HTERT RPE-1 (cell line): ENCODE data around the gene DAPP1.
"Not testable (repeated sequence)": the region's sequence is repeated elsewhere in the genome, so short reads cannot be mapped to it uniquely, and the experiment has no call there.

Source experiments
- in situ Hi-C: fragments of 300-500 bp; cut with MboI; formaldehyde crosslinking; loops from 4 replicates; pipeline ENCODE4 v1.14.3; 2020; ENCODE audit warnings: low sequenced_read_pairs

DAPP1 gene

DNA sequence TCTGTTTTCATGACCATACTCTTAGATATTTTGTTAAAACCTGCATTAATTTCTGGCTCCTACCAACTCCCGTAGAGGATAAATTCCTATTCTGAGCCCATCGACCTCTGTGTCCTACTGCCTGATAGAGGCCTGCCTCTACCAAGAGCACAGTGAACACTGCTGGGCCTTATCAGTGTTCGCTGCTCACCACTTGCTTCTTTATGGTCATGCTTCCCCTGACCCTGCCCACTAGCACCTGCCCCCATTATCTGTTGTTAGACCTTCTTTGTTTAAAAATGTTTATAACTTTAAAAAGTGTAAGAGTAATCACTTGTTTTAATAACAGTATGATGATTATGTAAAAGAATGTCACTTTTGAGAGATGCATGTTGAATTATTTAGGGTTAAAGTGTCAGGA is 6.1 kb downstream of the DAPP1 start:
- in situ Hi-C loops, result no loop called here

GRCh38 chr4:99824070-99824599 is 7.5 kb downstream of the DAPP1 start:
- in situ Hi-C loops, result no loop called here

GRCh38 chr4:99825272-99825671 is 8.6 kb downstream of the DAPP1 start:
- in situ Hi-C loops, result no loop called here

DNA sequence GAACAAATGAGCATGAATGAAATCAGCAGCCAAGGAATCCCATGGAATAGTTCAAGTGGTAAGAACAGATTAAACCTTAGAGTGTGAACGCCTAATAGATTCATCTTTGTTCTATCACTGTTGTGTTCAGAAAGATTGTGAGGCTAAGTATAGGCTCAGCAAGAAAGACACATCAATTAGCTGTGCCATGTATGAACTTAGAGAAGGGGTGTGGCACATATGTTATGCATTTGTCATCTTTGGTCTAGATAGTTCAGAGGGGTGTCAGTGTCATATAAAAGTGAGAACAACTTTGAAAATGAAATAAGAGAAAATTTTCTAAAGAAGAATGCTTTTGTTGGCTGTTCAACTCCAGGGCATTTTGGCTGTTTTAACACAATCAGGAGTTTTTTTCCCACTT is 9.4 kb downstream of the DAPP1 start:
- in situ Hi-C loops, result no loop called here

- in situ Hi-C loops, result no loop called here
Observed at GRCh38 chr4:99827454-99827853, 10.8 kb downstream of the DAPP1 start.

- in situ Hi-C loops, result no loop called here
Observed at GRCh38 chr4:99827857-99828256, 11.2 kb downstream of the DAPP1 start.

GRCh38 chr4:99828477-99828876 is 11.8 kb downstream of the DAPP1 start:
- in situ Hi-C loops, result no loop called here

DNA sequence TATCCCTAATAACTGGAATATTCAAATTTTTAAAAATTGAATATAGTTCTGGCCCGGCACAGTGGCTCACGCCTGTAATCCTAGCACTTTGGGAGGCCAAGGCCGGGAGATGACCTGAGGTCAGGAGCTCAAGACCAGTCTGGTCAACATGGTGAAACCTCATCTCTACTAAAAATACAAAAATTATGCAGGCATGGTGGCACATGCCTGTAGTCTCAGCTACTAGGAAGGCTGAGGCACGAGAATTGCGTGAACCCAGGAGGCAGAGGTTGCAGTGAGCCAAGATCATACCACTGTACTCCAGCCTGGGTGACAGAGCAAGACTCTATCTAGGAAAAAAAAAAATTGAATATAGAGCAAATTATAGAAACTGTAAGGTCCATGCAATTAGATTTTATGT is 13.4 kb downstream of the DAPP1 start:
- in situ Hi-C loops, result not testable (repeated sequence)

DNA sequence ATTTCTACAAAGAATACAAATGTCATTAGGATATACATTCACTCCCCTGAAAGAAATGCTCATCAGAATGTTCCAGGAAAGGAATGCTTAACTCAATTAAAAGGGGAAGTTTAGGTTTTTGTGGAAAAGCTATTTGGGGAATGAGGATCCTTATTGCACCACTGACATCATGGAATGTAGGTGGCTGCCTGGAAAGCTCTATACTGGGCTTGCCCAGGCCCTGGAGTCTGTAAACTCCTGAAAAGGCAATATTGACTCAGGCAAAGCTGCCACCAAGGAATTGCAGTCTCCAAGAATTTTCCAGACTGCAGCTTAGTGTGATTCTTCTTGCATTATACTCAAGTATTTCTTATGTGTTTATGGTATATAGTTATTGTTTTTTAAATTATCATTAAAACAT is 15.7 kb downstream of the DAPP1 start:
- in situ Hi-C loops, result no loop called here

DNA sequence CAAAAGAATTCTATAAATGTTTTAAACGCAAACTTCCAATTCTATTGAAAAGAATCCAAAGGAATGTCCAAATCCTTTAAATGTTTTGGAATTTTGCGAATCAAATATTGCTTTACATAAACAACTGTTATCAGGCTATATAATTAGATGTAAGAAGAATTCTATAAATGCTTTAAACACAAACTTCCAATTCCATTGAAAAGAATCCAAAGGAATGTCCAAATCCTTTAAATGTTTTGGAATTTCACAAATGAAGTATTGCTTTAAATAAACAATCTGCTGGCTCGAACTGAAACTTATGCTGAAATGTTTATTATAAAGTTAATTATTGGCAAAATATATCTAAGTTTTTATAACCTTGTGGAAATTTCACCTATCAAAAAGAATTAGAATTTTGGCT is 16.1 kb downstream of the DAPP1 start:
- in situ Hi-C loops, result no loop called here

- in situ Hi-C loops, result no loop called here
Observed at GRCh38 chr4:99833756-99834155, 17.1 kb downstream of the DAPP1 start.

DNA sequence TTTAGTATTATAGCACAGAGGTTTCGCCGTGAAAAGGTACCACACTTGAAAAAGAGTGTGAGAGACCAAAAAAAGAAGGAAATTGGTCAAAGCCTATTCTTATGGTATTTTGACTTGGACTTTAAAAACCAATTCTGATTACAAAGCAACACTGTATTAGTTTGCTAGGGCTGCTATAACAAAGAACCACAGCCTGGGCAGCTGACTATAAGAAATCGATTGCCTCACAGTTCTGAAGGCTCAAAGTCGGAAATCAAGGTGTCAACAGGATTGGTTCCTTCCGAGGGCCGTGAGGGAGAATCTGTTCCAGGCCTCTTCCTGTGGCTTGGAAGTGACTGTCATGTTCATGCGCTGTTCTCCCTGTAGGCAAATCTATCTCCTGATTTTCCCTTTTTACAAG is 17.9 kb downstream of the DAPP1 start:
- in situ Hi-C loops, result no loop called here

DNA sequence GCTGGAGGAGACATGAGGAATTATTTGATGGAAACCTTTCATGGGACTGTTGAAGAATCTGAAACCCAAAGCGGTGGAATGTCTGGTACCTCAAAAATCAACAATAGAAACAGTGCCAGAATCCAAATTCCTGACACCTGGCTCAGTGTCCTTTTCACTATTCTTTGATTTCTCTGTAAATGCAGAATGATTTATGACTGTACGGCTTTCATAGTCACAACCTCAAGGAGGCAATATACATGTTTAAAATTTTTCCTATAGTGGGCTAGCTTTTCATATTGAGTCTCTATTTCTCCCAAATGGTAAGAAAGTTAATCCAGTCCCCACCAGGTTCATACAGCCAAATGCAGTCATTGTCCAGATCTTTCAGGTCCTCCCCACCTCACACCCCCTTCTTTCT is 19.3 kb downstream of the DAPP1 start:
- in situ Hi-C loops, result no loop called here

DNA sequence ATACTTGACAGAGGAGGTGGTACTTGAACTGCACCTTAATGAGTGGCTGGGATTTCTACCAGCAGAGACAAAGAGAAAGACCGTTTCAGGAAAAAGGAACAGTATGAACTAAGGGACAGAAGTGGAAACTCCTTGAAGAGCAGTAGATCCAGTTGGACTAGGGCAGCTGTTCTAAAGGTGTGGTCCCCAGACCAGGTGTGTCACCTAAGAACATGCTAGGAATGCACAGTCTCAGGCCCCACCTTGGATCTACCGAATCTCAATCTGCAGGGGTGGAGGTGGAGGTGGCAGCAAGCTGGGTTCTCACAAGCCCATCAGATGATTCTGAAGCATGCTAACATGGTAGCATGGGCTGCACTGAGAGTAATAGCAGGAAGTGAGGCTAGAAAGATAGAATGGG is 22.3 kb downstream of the DAPP1 start:
- in situ Hi-C loops, result no loop called here

GRCh38 chr4:99841129-99841528 is 24.5 kb downstream of the DAPP1 start:
- in situ Hi-C loops, result no loop called here

- in situ Hi-C loops, result no loop called here
Observed at GRCh38 chr4:99843413-99843812, 26.8 kb downstream of the DAPP1 start.

- in situ Hi-C loops, result no loop called here
Observed at GRCh38 chr4:99844048-99844447, 27.4 kb downstream of the DAPP1 start.

GRCh38 chr4:99845179-99845578 is 28.6 kb downstream of the DAPP1 start:
- in situ Hi-C loops, result no loop called here

GRCh38 chr4:99845708-99846469 is 29.3 kb downstream of the DAPP1 start:
- in situ Hi-C loops, result no loop called here

DNA sequence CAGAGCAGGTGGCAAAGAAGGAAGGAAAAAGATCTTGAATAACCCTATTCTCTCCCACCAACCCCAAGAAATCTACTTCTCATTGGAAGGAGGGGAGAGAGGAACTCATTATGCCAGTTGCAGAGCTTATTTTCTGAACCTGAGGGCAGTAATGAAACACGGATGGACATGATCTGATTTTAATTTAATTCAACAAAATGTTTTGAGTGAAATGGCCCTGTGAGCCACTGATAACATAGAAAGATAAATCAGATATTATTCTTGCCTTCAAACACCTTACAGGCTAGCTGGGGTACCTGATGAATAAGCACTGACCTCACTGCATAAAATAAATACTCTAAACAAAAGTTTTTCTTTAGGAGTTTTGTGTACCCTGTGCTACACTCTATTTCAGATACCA is 30.3 kb downstream of the DAPP1 start:
- in situ Hi-C loops, result no loop called here

- in situ Hi-C loops, result no loop called here
Observed at GRCh38 chr4:99847362-99847976, 30.8 kb downstream of the DAPP1 start.

DNA sequence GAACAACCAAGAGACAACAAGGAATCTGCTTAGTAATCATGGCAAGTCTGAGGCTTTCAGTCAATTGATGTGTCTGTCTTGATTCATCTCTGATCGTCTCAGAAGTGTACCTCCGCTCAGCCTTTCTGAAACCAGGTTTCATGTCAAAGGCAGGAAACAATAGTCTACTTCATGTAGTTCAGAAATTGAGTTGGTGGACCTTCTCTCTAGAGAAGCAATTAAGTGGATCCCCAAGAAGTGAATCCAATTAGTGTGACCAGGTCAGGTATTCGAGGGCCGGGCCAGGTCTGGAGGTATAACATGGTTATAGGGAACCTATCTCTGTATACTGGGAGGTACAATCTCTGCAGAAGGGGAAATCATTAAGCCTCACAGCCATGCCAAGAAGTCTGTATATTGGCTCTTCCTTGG is 32.0 kb downstream of the DAPP1 start:
- in situ Hi-C loops, result no loop called here
